Body of pancreas (tissue), 4 donors: ENCODE data around the gene ABCA3.
A peak's percentile ranks its signal among the peaks of the same experiment; 100 is the strongest.

ENCODE experiments used
- CTCF ChIP-seq, 7 experiments: fragments of 450-650 bp in 4 of 7; fragments of 200-600 bp in 3 of 7; sonication (generic) in 3 of 7; IDR thresholded peaks; one replicate each; pipeline ENCODE4 v1.5.1; 2016 to 2019; ENCODE audit warnings: antibody characterized with exemption in 7 of 7
- POLR2A ChIP-seq, 3 donors: fragments of 450-650 bp; IDR thresholded peaks; one replicate each; pipeline ENCODE4 v1.6.1; 2016; ENCODE audit warnings: antibody characterized with exemption in 3 of 3, mild to moderate bottlenecking in 2 of 3

- TF ChIP-seq CTCF (IDR thresholded peaks at IDR 0.05) (peak in 6 of 7 experiments; percentile 35 to 72 (median 59)), POLR2A (IDR thresholded peaks at IDR 0.05) (no peak)
Measured at GRCh38 chr16:2296661-2297505, 43.6 kb downstream of the ABCA3 start.
